PC-9 (cell line): ENCODE measurements around the gene COPZ1. TPM values are rescaled to one million over a fixed set of nuclear protein-coding genes. Genes with fewer than 3 reads are reported as not detected.

Source experiments
- BruUV-seq: library from RNA; stranded (reverse); fragments of 400-500 nt; replicated peaks from 2 replicates; lab custom pipeline; 2021; lab: Mats Ljungman, UMichigan
- CTCF ChIA-PET: fragments of 300-600 bp; sonication (Branson Sonifier 250); formaldehyde crosslinking; loops from one replicate; lab custom pipeline; 2022; ENCODE audit warnings: antibody characterized with exemption; lab: Charles Lee
- POLR2A ChIA-PET: fragments of 300-600 bp; sonication (Branson Sonifier 250); formaldehyde crosslinking; loops from one replicate; lab custom pipeline; 2022; ENCODE audit warnings: antibody characterized with exemption; ENCODE audit not compliant: unreplicated experiment; lab: Charles Lee
- DNase-seq, 2 experiments: peaks; one replicate each; pipeline versions ENCODE4 v3.0.0 to v3.0.0-alpha.2; 2015 to 2022; ENCODE audit warnings: mixed read lengths in 1 of 2
- H2AFZ ChIP-seq: fragments of 200-600 bp; sonication (generic); 2 replicates; pipeline ENCODE4 v1.8.1; 2017; ENCODE audit warnings: antibody characterized with exemption
- H3F3A ChIP-seq: fragments of 200-600 bp; sonication (generic); 2 replicates; pipeline ENCODE4 v1.8.1; 2017; ENCODE audit warnings: antibody characterized with exemption, mild to moderate bottlenecking, low read depth; ENCODE audit not compliant: insufficient read depth
- H3K27ac ChIP-seq: fragments of 200-600 bp; sonication (generic); 2 replicates; pipeline ENCODE4 v1.6.1; 2016; ENCODE audit warnings: mixed run types
- H3K27me3 ChIP-seq: fragments of 200-600 bp; sonication (generic); 2 replicates; pipeline ENCODE4 v1.6.1; 2016; ENCODE audit warnings: low read depth, mixed run types; ENCODE audit not compliant: insufficient read depth
- H3K36me3 ChIP-seq: fragments of 200-600 bp; sonication (generic); 2 replicates; pipeline ENCODE4 v1.6.1; 2016; ENCODE audit warnings: low read depth, mixed run types
- H3K4me1 ChIP-seq: fragments of 200-600 bp; sonication (generic); replicated peaks from 2 replicates; pipeline ENCODE4 v1.6.1; 2016; ENCODE audit warnings: mixed run types; ENCODE audit not compliant: insufficient read depth
- H3K4me2 ChIP-seq: fragments of 200-600 bp; sonication (generic); 2 replicates; pipeline ENCODE4 v1.6.1; 2017; ENCODE audit warnings: mixed run types
- H3K4me3 ChIP-seq: fragments of 200-600 bp; sonication (generic); 2 replicates; pipeline ENCODE4 v1.6.1; 2016; ENCODE audit warnings: mixed run types
- H3K79me2 ChIP-seq: fragments of 200-600 bp; sonication (generic); 2 replicates; pipeline ENCODE4 v1.6.1; 2017; ENCODE audit warnings: low read depth, mixed run types
- H3K9me2 ChIP-seq: fragments of 200-600 bp; sonication (generic); 2 replicates; pipeline ENCODE4 v1.8.1; 2017; ENCODE audit warnings: mild to moderate bottlenecking; ENCODE audit not compliant: insufficient read depth
- H3K9me3 ChIP-seq: fragments of 200-600 bp; sonication (generic); 2 replicates; pipeline ENCODE4 v1.8.1; 2016; ENCODE audit warnings: low read depth; ENCODE audit not compliant: insufficient read depth
- H4K20me1 ChIP-seq: fragments of 200-600 bp; sonication (generic); 2 replicates; pipeline ENCODE4 v1.8.1; 2017; ENCODE audit not compliant: insufficient read depth
- EZH2 ChIP-seq: fragments of 200-600 bp; sonication (generic); IDR thresholded peaks from 2 replicates; pipeline ENCODE4 v1.8.0; 2017; ENCODE audit warnings: antibody characterized with exemption, low read depth
- intact Hi-C: fragments of 100-400 bp; cut with micrococcal nuclease; formaldehyde crosslinking; loops from one replicate; pipeline ENCODE4 v1.10.0; 2022; ENCODE audit not compliant: unreplicated experiment
- total RNA-seq: library from RNA; stranded (reverse); gene quantifications from 2 replicates; pipeline ENCODE4 v1.2.3, GENCODE V29; 2021
- TF ChIP-seq, protein P1 (sequence below): fragments of 200-600 bp; sonication (generic); conservative IDR thresholded peaks from 2 replicates; pipeline ENCODE4 v1.6.1; 2017; ENCODE audit warnings: mixed run types, antibody characterized with exemption, mild to moderate bottlenecking, moderate library complexity

The COPZ1 gene
- total RNA-seq, 1 experiment from 2014 or later: 232 TPM

DNA sequence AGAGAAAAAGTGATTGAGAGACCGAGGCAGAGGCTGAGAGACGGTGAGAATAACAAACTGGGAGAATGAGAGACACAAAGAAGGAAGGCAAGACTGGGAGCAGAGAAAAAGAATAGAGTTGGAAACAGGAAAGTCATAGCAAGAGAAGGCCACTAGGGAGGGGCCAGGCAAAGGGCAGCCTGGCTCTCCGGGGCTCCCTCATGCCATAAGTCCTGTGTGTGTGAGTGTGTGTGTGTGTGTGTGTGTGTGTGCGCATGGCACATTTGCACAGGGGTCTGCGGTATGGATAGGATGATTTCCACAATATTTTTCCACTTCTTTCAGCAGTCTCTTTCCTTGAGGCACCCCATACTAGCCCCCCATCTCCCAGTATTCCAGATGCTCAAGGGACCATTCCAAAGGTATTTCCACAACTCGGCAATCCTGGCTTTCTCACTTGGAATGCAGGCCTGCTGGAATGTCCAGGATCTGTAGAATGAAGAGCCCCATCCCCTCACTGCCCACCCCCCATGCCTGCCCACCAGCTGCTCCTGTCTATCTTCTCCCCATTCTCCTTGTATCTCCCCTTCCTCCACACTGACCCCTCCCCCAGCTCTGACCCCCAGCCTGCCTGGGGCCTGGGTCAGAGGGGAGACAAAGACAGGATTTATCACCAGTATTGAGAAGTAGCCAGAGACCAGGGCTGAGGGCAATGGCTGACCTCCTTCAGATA lies 30.3 kb downstream of the COPZ1 start:
- no peaks in the 10 kb centered on the region for H3K27me3 ChIP-seq
- H4K20me1 ChIP-seq: no peaks in the 10 kb centered on the region
- intact Hi-C loops: no loop called here
- H3K36me3 ChIP-seq: peaks cover 14% of the 10 kb centered on the region
- no peak overlapping the region for H3K27ac ChIP-seq
- no peaks in the 10 kb centered on the region for H3K9me3 ChIP-seq
- no peaks in the 10 kb centered on the region for H3K79me2 ChIP-seq
- peaks cover 8% of the 10 kb centered on the region for H3K4me1 ChIP-seq
- no peak overlapping the region for H3K4me3 ChIP-seq
- DNase-seq: no peak
- H3K4me2 ChIP-seq: no peak overlapping the region
- H3F3A ChIP-seq: peaks cover 42% of the 10 kb centered on the region; the same call in 1 of the 2 replicates
- CTCF ChIA-PET: no interaction called here
- no TSS peak for BruUV-seq
- H2AFZ ChIP-seq: no peak overlapping the region
- POLR2A ChIA-PET: no interaction called here
- no peak for TF ChIP-seq EZH2
- TF ChIP-seq, protein P1, sequence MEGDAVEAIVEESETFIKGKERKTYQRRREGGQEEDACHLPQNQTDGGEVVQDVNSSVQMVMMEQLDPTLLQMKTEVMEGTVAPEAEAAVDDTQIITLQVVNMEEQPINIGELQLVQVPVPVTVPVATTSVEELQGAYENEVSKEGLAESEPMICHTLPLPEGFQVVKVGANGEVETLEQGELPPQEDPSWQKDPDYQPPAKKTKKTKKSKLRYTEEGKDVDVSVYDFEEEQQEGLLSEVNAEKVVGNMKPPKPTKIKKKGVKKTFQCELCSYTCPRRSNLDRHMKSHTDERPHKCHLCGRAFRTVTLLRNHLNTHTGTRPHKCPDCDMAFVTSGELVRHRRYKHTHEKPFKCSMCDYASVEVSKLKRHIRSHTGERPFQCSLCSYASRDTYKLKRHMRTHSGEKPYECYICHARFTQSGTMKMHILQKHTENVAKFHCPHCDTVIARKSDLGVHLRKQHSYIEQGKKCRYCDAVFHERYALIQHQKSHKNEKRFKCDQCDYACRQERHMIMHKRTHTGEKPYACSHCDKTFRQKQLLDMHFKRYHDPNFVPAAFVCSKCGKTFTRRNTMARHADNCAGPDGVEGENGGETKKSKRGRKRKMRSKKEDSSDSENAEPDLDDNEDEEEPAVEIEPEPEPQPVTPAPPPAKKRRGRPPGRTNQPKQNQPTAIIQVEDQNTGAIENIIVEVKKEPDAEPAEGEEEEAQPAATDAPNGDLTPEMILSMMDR: no peak
- H3K9me2 ChIP-seq: no peaks in the 10 kb centered on the region

DNA sequence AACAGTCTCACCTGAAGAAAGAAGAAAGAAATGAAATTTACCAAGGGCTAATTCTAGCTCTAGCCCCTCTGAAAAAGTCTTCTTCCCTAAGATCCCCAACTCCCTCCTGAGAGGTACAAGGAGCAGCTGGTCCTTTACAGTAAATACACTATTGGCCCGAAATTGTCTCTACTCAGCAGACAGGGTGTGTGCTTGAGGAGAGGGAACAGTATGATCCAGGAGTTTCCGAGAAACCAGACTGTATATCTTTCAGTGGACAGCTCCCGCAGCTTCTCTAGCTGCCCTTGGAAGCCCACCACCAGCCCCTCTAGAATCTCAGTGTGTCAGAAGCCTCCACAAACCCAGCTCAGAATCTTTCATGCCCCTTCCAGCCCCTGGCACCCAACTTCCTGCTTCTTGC lies 31.3 kb downstream of the COPZ1 start:
- H3K79me2 ChIP-seq: no peaks in the 10 kb centered on the region
- TF ChIP-seq, protein P1: no peak
- no peak for TF ChIP-seq EZH2
- peaks cover 14% of the 10 kb centered on the region for H3K4me1 ChIP-seq
- ChIA-PET POLR2A (no interaction called here), CTCF (no interaction called here)
- no peaks in the 10 kb centered on the region for H3K9me3 ChIP-seq
- no TSS peak for BruUV-seq
- peaks cover 36% of the 10 kb centered on the region; the same call in 1 of the 2 replicates for H3F3A ChIP-seq
- no peaks in the 10 kb centered on the region for H3K9me2 ChIP-seq
- intact Hi-C loops: no loop called here
- H3K27me3 ChIP-seq: no peaks in the 10 kb centered on the region
- H3K36me3 ChIP-seq: 0 out of 2 replicates have a peak, but pooled peaks cover 4% of the 10 kb centered on the region
- no peak overlapping the region for H3K27ac ChIP-seq
- no peak overlapping the region for H3K4me3 ChIP-seq
- no peak overlapping the region for H3K4me2 ChIP-seq
- no peaks in the 10 kb centered on the region for H4K20me1 ChIP-seq
- H2AFZ ChIP-seq: no peak overlapping the region
- no peak for DNase-seq

DNA sequence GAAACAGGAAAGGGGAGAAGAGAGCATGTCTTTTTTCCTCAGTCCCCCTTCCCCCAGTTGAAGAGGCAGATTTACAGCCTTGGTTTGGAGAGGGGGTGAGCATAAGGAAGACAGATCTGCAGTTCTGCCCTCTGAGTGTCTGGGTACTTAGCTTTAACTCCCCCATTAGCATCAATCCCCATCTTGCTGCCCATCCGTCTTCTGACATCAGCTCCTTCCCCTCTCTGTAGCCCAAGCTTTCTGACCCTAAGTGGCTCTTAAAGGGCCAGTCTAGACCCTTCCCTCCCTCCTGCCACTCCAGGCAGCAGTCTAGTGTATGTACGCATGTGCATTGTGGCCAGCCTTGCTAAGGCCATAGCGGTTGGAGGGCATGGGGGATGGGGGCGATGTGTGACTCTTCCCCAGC lies 32.0 kb downstream of the COPZ1 start:
- intact Hi-C loops: no loop called here
- DNase-seq: no peak
- no peak overlapping the region for H3K4me3 ChIP-seq
- H3F3A ChIP-seq: peaks cover 29% of the 10 kb centered on the region; the same call in 1 of the 2 replicates
- H3K27me3 ChIP-seq: no peaks in the 10 kb centered on the region
- no peaks in the 10 kb centered on the region for H3K36me3 ChIP-seq
- no peak overlapping the region for H3K4me2 ChIP-seq
- no peaks in the 10 kb centered on the region for H3K9me3 ChIP-seq
- H3K27ac ChIP-seq: no peak overlapping the region
- no peaks in the 10 kb centered on the region for H3K9me2 ChIP-seq
- peaks cover 14% of the 10 kb centered on the region for H3K4me1 ChIP-seq
- ChIA-PET CTCF (interaction anchor here (1.0 kb wide), 1 partner anchor 19 kb away, joined by 4 read pairs; no protein-coding TSS in a partner anchor), POLR2A (no interaction called here)
- H3K79me2 ChIP-seq: no peaks in the 10 kb centered on the region
- TF ChIP-seq, protein P1: no peak
- no peak for TF ChIP-seq EZH2
- no peaks in the 10 kb centered on the region for H4K20me1 ChIP-seq
- BruUV-seq: no TSS peak
- H2AFZ ChIP-seq: no peak overlapping the region
